Left cardiac atrium (tissue), 4 donors: ENCODE results near the gene TSPAN11. TPM values are rescaled to one million over a fixed set of nuclear protein-coding genes. Genes with fewer than 3 reads are reported as not detected.
"Not testable (repeated sequence)": the region's sequence is repeated elsewhere in the genome, so short reads cannot be mapped to it uniquely, and the experiment has no call there.

Experiments
- ATAC-seq, 2 donors: fragments of 200-7000 bp; cut with Tn5 transposase; one replicate each; pipeline ENCODE4 v1.9.1; 2020; ENCODE audit warnings: mild to moderate bottlenecking in 2 of 2, moderate library complexity in 2 of 2
- DNase-seq: peaks from one replicate; pipeline ENCODE4 v3.0.0-alpha.2; 2020
- intact Hi-C, 2 donors: fragments of 100-400 bp; cut with DNase I; formaldehyde crosslinking; loops; one replicate each; pipeline versions ENCODE4 v1.14.1 to v1.15.1; 2022 to 2023
- total RNA-seq, 2 donors: library from RNA; stranded (reverse); fragmentation: NEBNext Ultra II Directional; extraction: Animal tissue kit (Norgen Biotek cat#: 25700); gene quantifications; one replicate each; pipeline ENCODE4 v1.2.1, GENCODE V29; 2021
- donor health status: DM: no; HTN: yes; CAD: no.
- donor health status: DM: no; HTN: yes; CAD: no; lungs with severe emphysema.
- donor health status: DM: yes; HTN: yes; CAD: no.
- donor health status: Dilated cardiomyopathy.

TSPAN11 gene
- total RNA-seq, 2 donors from 2014 or later = 2.5 to 3.8 TPM

GRCh38 chr12:31008961-31009840 is 82.7 kb downstream of the TSPAN11 start:
- no peak for DNase-seq
- intact Hi-C loops = no loop called here
- ATAC-seq = no peak

GRCh38 chr12:31009976-31010375 is 83.4 kb downstream of the TSPAN11 start:
- no peak for DNase-seq
- no peak for ATAC-seq
- intact Hi-C loops = no loop called here

GRCh38 chr12:31011336-31011735 is 84.8 kb downstream of the TSPAN11 start:
- ATAC-seq = no peak
- no peak for DNase-seq
- intact Hi-C loops = no loop called here

- DNase-seq = no peak
- no peak for ATAC-seq
- intact Hi-C loops = no loop called here
Measured at GRCh38 chr12:31011746-31012566, 85.4 kb downstream of the TSPAN11 start.

- intact Hi-C loops, DNase-seq, ATAC-seq: not testable (repeated sequence)
Measured at GRCh38 chr12:31012567-31012891, 86.0 kb downstream of the TSPAN11 start.

GRCh38 chr12:31015215-31015614 is 88.7 kb downstream of the TSPAN11 start:
- intact Hi-C loops = no loop called here
- DNase-seq (no peak), ATAC-seq (no peak)

GRCh38 chr12:31016057-31016456 is 89.5 kb downstream of the TSPAN11 start:
- ATAC-seq (peak in 1 of 2 donors; percentile 40), DNase-seq (no peak)
- intact Hi-C loops = no loop called here

- intact Hi-C loops = no loop called here
- no peak for ATAC-seq
- no peak for DNase-seq
Measured at GRCh38 chr12:31017535-31017934, 91.0 kb downstream of the TSPAN11 start.

GRCh38 chr12:31018106-31018789 is 91.7 kb downstream of the TSPAN11 start:
- intact Hi-C loops = no loop called here
- DNase-seq (no peak), ATAC-seq (no peak)

GRCh38 chr12:31018790-31019505 is 92.4 kb downstream of the TSPAN11 start:
- intact Hi-C loops = no loop called here
- DNase-seq (no peak), ATAC-seq (no peak)

GRCh38 chr12:31019561-31019960 is 93.0 kb downstream of the TSPAN11 start:
- DNase-seq (no peak), ATAC-seq (no peak)
- intact Hi-C loops = no loop called here

GRCh38 chr12:31019976-31020375 is 93.4 kb downstream of the TSPAN11 start:
- DNase-seq = no peak
- ATAC-seq = no peak
- intact Hi-C loops = no loop called here

- intact Hi-C loops = no loop called here
- DNase-seq (no peak), ATAC-seq (no peak)
Measured at GRCh38 chr12:31020385-31021166, 94.0 kb downstream of the TSPAN11 start.

GRCh38 chr12:31021181-31021580 is 94.6 kb downstream of the TSPAN11 start:
- no peak for ATAC-seq

GRCh38 chr12:31021809-31022494 is 95.4 kb downstream of the TSPAN11 start:
- intact Hi-C loops = no loop called here
- peak in 1 of 2 donors; percentile 18 for ATAC-seq
- DNase-seq = no peak

More at GRCh38 chr12:31021181-31021580, 94.6 kb downstream of the TSPAN11 start:
- intact Hi-C loops = no loop called here
- no peak for DNase-seq

GRCh38 chr12:31023271-31023724 is 96.8 kb downstream of the TSPAN11 start:
- intact Hi-C loops = no loop called here
- ATAC-seq (no peak), DNase-seq (no peak)

- intact Hi-C loops = no loop called here
- no peak for ATAC-seq
- DNase-seq = no peak
Measured at GRCh38 chr12:31026202-31026601, 99.7 kb downstream of the TSPAN11 start.

GRCh38 chr12:31027006-31027405 is 100.5 kb downstream of the TSPAN11 start:
- ATAC-seq, DNase-seq: not testable (repeated sequence)

More at GRCh38 chr12:31027006-31027405, 100.5 kb downstream of the TSPAN11 start:
- intact Hi-C loops = not testable (repeated sequence)
